HG03066 (cell line): ENCODE data around the gene PIK3IP1.
"Not testable (repeated sequence)": the region's sequence is repeated elsewhere in the genome, so short reads cannot be mapped to it uniquely, and the experiment has no call there.

ENCODE experiments used
- ATAC-seq: cut with Tn5 transposase; IDR thresholded peaks from one replicate; pipeline ENCODE4 v1.9.1; 2021; ENCODE audit warnings: low read depth; ENCODE audit not compliant: unreplicated experiment

PIK3IP1 gene

GRCh38 chr22:31259798-31260473 lies 32.4 kb downstream of the PIK3IP1 start:
- no peak for ATAC-seq

DNA sequence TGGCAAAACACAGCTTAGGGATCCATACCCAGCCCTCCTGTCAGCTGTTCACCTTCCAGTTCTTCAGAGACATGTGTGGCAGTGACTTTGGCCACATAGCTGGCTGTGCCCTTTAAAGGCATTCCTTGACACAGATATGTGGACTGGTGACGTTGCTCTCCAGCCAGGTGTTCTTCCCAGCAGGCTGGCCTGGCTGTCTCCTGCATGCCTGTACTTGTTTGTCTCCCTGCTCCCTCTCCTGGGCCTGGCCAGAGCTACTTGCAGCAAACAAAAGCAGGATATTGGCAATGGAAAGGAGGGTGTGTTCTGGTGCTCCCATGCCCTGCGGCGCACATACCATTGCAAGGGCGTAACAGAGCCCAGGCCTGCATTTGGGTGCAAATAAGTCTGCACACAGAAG lies 38.3 kb downstream of the PIK3IP1 start:
- no peak for ATAC-seq

- ATAC-seq = no peak
Measured at GRCh38 chr22:31250740-31251600, 41.3 kb downstream of the PIK3IP1 start.

GRCh38 chr22:31248965-31249958 lies 43.0 kb downstream of the PIK3IP1 start:
- no peak for ATAC-seq

- ATAC-seq = no peak
Measured at GRCh38 chr22:31248138-31248745, 44.0 kb downstream of the PIK3IP1 start.

DNA sequence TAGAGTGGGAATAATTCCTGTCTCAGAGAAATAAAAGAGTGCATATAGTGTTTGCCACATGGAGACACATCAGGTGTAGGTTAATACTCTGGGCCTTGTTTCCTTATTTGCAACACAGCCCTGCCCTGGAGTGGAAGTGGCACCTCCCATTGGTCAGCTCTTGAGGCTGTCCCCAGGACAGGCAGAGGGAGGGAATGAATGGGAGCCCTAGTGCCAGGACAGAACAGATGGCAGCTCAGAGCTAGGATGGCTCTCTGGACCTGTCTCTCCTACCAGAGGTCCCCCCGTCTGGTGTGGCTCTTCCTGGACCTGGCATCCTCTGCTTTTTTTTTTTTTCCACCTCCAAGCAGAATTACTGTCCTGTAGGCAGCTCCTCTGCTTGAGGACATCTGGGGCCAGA lies 44.6 kb downstream of the PIK3IP1 start:
- ATAC-seq = no peak

DNA sequence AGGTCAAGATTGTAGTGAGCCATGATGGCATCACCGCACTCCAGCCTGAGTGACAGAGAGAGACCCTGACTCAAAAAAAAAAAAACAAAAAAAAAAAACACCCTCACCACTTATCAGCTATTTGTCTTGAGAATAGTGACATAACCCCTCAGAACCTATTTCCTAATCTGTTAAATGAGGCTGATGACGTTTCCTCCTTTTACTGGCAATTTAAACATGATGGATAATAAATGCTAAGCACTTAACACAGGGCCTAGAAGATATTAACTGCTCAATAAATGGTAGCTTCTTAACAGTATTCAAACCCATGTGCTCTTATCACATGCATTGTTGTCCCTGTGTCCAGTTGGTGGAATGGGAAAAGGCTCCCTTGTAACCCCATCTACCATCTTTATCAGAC lies 45.6 kb downstream of the PIK3IP1 start:
- no peak for ATAC-seq

- ATAC-seq = not testable (repeated sequence)
Measured at GRCh38 chr22:31245998-31246397, 46.3 kb downstream of the PIK3IP1 start.

- ATAC-seq = no peak
Measured at GRCh38 chr22:31244943-31245451, 47.3 kb downstream of the PIK3IP1 start.

GRCh38 chr22:31244046-31244942 lies 48.0 kb downstream of the PIK3IP1 start:
- ATAC-seq = no peak

GRCh38 chr22:31243339-31244045 lies 48.8 kb downstream of the PIK3IP1 start:
- ATAC-seq = no peak

DNA sequence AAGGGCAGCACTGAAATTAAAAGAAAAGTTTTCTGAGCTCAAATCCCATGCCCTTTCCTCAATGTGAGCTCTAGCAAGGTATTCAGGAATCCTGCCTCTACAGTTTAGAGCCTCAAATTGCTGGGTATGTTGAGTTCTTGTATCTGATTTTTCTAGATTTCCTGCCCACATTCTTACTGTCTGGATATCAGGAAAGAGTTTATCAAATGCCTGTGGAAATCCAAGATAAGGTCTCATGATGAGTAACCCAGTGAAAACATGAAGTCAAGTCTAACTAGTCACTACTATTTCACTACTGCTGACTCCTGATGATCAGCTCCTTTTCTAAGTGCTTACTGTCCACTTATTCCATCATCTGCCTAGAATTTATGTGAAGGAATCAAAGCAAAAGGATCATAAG lies 50.4 kb downstream of the PIK3IP1 start:
- ATAC-seq = no peak

DNA sequence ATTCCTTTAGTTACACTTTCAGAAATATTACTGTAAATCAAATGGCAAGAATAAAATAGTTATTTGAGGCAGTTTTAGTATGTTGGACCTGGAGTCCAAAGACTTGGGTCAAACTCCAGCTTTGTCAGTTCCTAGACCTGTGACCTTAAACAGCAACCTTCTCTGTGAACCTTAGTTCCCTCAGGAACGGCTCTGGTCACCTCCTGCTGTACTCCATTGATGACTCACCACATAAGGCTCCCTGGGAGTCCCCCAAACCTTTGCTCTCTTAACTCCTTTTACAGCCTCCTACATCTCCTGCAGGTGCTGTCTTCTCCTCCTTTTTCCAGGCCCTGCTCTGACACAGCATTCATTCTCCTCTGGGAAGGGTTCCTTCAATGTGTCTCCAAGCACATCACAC lies 51.1 kb downstream of the PIK3IP1 start:
- ATAC-seq = no peak

DNA sequence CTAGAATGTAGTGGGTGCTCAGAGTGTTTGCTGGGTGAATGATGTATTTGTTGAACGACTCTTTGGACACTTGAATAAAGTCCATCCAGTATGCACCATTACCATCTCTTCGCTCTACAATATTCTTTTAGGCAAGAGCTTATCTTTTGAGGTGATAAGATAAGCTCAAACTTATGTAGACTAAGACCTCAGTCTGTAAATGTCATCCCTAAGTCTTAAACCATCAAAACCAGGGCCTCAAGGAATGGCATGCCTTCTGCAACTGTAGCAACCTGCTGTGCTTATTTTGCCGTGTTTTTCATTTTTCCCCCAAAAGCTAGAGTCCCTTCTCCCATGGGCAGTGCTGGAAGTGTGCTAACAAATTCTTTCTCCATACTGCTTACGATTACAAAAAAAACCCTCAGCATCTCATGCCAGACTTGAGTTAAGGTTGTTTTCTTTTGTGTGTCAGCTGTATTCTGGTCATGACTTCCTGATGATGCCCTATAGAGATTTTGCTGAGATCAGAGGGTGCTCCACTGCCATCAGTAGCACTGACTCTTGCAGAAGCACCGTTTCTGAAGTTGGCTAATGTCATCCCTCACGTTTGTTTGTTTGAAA lies 52.4 kb downstream of the PIK3IP1 start:
- no peak for ATAC-seq

DNA sequence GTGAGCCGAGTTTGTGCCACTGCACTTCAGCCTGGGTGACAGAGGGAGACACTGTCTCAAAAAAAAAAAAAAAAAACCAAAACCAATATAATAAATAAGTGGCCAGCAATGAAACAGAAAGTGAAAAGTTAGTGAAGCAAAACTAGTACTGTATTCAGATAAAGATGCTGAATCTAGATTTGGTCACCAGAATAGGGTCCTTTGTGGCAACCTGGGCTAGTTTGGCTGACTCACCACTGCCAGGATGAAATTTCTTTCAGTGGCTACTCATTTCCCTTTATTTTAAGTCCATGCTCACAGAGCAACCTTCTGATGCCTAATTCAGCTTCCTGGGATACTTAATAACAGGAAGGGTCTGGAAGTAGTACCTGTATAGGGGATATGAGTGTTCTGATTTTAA lies 54.2 kb downstream of the PIK3IP1 start:
- no peak for ATAC-seq

GRCh38 chr22:31236044-31236443 lies 56.2 kb downstream of the PIK3IP1 start:
- not testable (repeated sequence) for ATAC-seq

DNA sequence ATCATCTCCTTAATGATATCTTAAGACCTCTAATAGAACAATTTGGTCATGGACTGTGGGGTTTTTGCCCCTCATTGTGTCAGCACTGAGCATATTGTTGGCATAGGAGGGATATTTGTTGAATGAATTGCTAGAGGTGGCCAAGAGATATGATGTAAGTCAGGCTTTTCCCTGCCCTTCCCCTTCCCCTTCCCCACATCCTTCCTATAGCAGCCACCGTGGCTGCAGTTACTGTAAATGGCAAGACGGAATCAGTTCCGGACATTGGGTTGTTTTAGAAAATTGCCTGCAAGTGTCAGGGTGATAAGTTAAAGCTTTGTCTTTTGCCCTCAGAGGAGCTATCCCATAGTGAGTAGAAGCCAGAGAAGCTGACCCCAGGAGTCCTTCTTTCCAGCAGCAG lies 57.2 kb downstream of the PIK3IP1 start:
- ATAC-seq = no peak

- ATAC-seq = no peak
Measured at GRCh38 chr22:31233001-31233400, 59.3 kb downstream of the PIK3IP1 start.
